Right lobe of liver (tissue), 4 donors: ENCODE data around the gene TRIM73.
"Not testable (repeated sequence)": the region's sequence is repeated elsewhere in the genome, so short reads cannot be mapped to it uniquely, and the experiment has no call there.

Experiments
- POLR2A ChIP-seq: fragments of 450-650 bp; IDR thresholded peaks from one replicate; pipeline ENCODE4 v1.6.1; 2017; ENCODE audit warnings: antibody characterized with exemption, mild to moderate bottlenecking
- TF ChIP-seq, protein P1 (sequence below), 4 donors: fragments of 200-600 bp in 3 of 4; fragments of 450-650 bp in 1 of 4; IDR thresholded peaks; one replicate each; pipeline versions ENCODE4 v1.5.1 to v1.8.0; 2016 to 2022; ENCODE audit warnings: antibody characterized with exemption in 4 of 4, mild to moderate bottlenecking in 2 of 4
- donor health status: DM: no; HTN: no; CAD: no.
- donor health status: DM: no; HTN: no; CAD: no.
- donor health status: DM: no; HTN: yes; CAD: no.

DNA sequence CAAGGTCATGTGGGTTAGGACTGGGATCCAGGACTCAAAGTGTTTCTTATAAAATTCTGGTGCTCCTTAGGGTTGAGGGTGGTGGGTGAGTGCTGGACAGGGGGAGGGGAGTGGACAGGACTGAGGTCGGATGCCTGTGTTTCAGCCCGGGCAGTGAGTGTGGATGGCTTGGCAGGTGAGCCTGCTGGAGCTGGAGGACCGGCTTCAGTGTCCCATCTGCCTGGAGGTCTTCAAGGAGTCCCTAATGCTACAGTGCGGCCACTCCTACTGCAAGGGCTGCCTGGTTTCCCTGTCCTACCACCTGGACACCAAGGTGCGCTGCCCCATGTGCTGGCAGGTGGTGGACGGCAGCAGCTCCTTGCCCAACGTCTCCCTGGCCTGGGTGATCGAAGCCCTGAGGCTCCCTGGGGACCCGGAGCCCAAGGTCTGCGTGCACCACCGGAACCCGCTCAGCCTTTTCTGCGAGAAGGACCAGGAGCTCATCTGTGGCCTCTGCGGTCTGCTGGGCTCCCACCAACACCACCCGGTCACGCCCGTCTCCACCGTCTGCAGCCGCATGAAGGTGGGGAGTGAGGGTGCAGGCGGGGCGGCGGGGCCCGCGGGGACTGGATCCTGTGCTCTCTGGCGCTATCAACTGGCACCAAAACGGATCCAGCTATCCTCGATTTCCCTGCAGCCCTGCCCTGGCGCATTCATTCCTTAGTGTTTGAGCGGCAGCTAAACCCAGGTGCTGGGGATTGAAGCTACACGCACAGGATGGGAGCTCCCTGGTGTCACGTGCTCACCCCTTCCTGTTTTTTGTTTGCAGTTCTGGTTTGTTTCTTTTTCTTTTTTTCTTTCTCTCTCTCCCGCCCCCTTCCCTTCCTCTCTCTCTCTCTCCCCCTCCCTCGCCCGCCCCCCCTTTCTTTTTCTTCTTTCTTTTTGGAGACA, 3.6 kb downstream of the TRIM73 start:
- TF ChIP-seq, protein P1, sequence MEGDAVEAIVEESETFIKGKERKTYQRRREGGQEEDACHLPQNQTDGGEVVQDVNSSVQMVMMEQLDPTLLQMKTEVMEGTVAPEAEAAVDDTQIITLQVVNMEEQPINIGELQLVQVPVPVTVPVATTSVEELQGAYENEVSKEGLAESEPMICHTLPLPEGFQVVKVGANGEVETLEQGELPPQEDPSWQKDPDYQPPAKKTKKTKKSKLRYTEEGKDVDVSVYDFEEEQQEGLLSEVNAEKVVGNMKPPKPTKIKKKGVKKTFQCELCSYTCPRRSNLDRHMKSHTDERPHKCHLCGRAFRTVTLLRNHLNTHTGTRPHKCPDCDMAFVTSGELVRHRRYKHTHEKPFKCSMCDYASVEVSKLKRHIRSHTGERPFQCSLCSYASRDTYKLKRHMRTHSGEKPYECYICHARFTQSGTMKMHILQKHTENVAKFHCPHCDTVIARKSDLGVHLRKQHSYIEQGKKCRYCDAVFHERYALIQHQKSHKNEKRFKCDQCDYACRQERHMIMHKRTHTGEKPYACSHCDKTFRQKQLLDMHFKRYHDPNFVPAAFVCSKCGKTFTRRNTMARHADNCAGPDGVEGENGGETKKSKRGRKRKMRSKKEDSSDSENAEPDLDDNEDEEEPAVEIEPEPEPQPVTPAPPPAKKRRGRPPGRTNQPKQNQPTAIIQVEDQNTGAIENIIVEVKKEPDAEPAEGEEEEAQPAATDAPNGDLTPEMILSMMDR (IDR thresholded peaks at IDR 0.05), result not testable (repeated sequence)
- not testable (repeated sequence) for TF ChIP-seq POLR2A
